Fibroblast of lung (primary cell): ENCODE results near the gene ABCA5. TPM values are rescaled to one million over a fixed set of nuclear protein-coding genes. Genes with fewer than 3 reads are reported as not detected.

Experiments
- DNase-seq, 2 donors: peaks; one replicate each; pipeline versions ENCODE4 v3.0.0 to v3.0.0-alpha.2; 2010; ENCODE audit warnings: low read depth in 2 of 2
- H2AFZ ChIP-seq: 2 replicates; pipeline ENCODE4 v1.5.1; 2012; ENCODE audit warnings: low read length, control low read depth, inconsistent platforms
- H3K27ac ChIP-seq: 2 replicates; pipeline ENCODE4 v1.5.1; 2011; ENCODE audit warnings: low read length, control low read depth; ENCODE audit not compliant: insufficient read depth
- H3K27me3 ChIP-seq: 2 replicates; pipeline ENCODE4 v1.5.1; 2011; ENCODE audit warnings: mild to moderate bottlenecking, low read length; ENCODE audit not compliant: control insufficient read depth, insufficient read depth
- H3K36me3 ChIP-seq: 2 replicates; pipeline ENCODE4 v1.5.1; 2011; ENCODE audit warnings: low read length; ENCODE audit not compliant: control insufficient read depth, insufficient read depth
- H3K4me1 ChIP-seq: 2 replicates; pipeline ENCODE4 v1.5.1; 2011; ENCODE audit warnings: low read length; ENCODE audit not compliant: control insufficient read depth, insufficient read depth; ENCODE audit errors: extremely low read depth
- H3K4me2 ChIP-seq: 2 replicates; pipeline ENCODE4 v1.5.1; 2011; ENCODE audit warnings: low read length, control low read depth; ENCODE audit not compliant: insufficient read depth; ENCODE audit errors: extremely low read depth
- H3K4me3 ChIP-seq, 4 experiments: fragments of 200-600 bp in 1 of 4; sonication (generic) in 1 of 4; replicated peaks in 1 of 4; 2 replicates each; pipeline ENCODE4 v1.5.1; 2011 to 2016; ENCODE audit warnings: low read length in 4 of 4, low read depth in 3 of 4, mild to moderate bottlenecking in 3 of 4, control low read depth in 2 of 4, inconsistent platforms in 1 of 4, mixed read lengths in 1 of 4; ENCODE audit not compliant: insufficient read depth in 1 of 4; ENCODE audit errors: control extremely low read depth in 1 of 4
- H3K79me2 ChIP-seq: 2 replicates; pipeline ENCODE4 v1.5.1; 2012; ENCODE audit warnings: mild to moderate bottlenecking, low read length, inconsistent platforms; ENCODE audit not compliant: control insufficient read depth, insufficient read depth
- H3K9ac ChIP-seq: 2 replicates; pipeline ENCODE4 v1.5.1; 2011; ENCODE audit warnings: mild to moderate bottlenecking, low read length, control low read depth; ENCODE audit not compliant: insufficient read depth
- H3K9me3 ChIP-seq: 2 replicates; pipeline ENCODE4 v1.5.1; 2012; ENCODE audit warnings: low read depth, low read length; ENCODE audit not compliant: control insufficient read depth, insufficient read depth
- H4K20me1 ChIP-seq: 2 replicates; pipeline ENCODE4 v1.5.1; 2011; ENCODE audit warnings: low read length; ENCODE audit not compliant: control insufficient read depth, insufficient read depth; ENCODE audit errors: extremely low read depth
- CTCF ChIP-seq, 2 donors: IDR thresholded peaks in 1 of 2; conservative IDR thresholded peaks in 1 of 2; 1 replicate in 1 of 2; 2 replicates in 1 of 2; pipeline ENCODE4 v1.5.1; 2011 to 2012; ENCODE audit warnings: low read length in 2 of 2, control low read depth in 1 of 2, inconsistent platforms in 1 of 2, low read depth in 1 of 2, mild to moderate bottlenecking in 1 of 2
- EZH2 ChIP-seq: IDR thresholded peaks from 2 replicates; pipeline ENCODE4 v1.5.1; 2012; ENCODE audit warnings: low read length, control low read depth, mild to moderate bottlenecking; ENCODE audit errors: missing control alignments
- polyA plus RNA-seq, 2 donors: library from polyadenylated mRNA; depleted of rRNA in 1 of 2; stranded (reverse) in 1 of 2; unstranded in 1 of 2; fragments of >200 nt; gene quantifications; 2 replicates each; pipeline ENCODE4 v1.2.1, GENCODE V29; 2011 to 2012; ENCODE audit warnings: missing spikeins in 1 of 2
- total RNA-seq: library from RNA; depleted of rRNA; stranded (reverse); fragments of >200 nt; gene quantifications from 2 replicates; pipeline ENCODE4 v1.2.1, GENCODE V29; 2014

Gene ABCA5
- total and polyA plus RNA-seq, 2 donors (not counting 1 experiment from before 2014, with no cell fraction given) = 13.1 to 17.5 TPM

GRCh38 chr17:69231521-69231920 lies 95.4 kb downstream of the ABCA5 start:
- no peak for DNase-seq
- Histone ChIP-seq H4K20me1 (no peaks in the 10 kb centered on the region), H3K4me2 (no peak overlapping the region), H3K27me3 (no peaks in the 10 kb centered on the region), H3K27ac (no peak overlapping the region), H3K79me2 (no peaks in the 10 kb centered on the region), H3K36me3 (no peaks in the 10 kb centered on the region), H3K9ac (no peak overlapping the region), H2AFZ (no peak overlapping the region), H3K4me3 (no peak overlapping the region), H3K9me3 (no peaks in the 10 kb centered on the region), H3K4me1 (no peaks in the 10 kb centered on the region)
- TF ChIP-seq CTCF (conservative IDR thresholded peaks at IDR 0.05 in 1 of 2, IDR thresholded peaks at IDR 0.05 in 1 of 2; ENCODE audit: low read depth in 1 of 2, low read length in 2 of 2) (no peak), EZH2 (no peak)

GRCh38 chr17:69230939-69231338 lies 96.0 kb downstream of the ABCA5 start:
- no peak for DNase-seq
- Histone ChIP-seq H3K36me3 (no peaks in the 10 kb centered on the region), H3K79me2 (no peaks in the 10 kb centered on the region), H3K4me1 (no peaks in the 10 kb centered on the region), H3K9me3 (no peaks in the 10 kb centered on the region), H3K27ac (no peak overlapping the region), H3K4me3 (no peak overlapping the region), H3K4me2 (no peak overlapping the region), H2AFZ (no peak overlapping the region), H3K9ac (no peak overlapping the region), H3K27me3 (no peaks in the 10 kb centered on the region), H4K20me1 (no peaks in the 10 kb centered on the region)
- TF ChIP-seq EZH2 (no peak), CTCF (conservative IDR thresholded peaks at IDR 0.05 in 1 of 2, IDR thresholded peaks at IDR 0.05 in 1 of 2; ENCODE audit: low read depth in 1 of 2, low read length in 2 of 2) (no peak)

GRCh38 chr17:69228576-69228975 lies 98.4 kb downstream of the ABCA5 start, which contains the start of gene ABCA10:
Gene ABCA10, minus strand, starts transcription at chr17:69228824. Its CDS starts 3,466 bp downstream, at chr17:69225358.
- no peaks in the 10 kb centered on the region for H3K27me3 ChIP-seq

More at GRCh38 chr17:69228576-69228975, 98.4 kb downstream of the ABCA5 start, which contains the start of gene ABCA10:
- no peaks in the 10 kb centered on the region for H3K9me3 ChIP-seq
- H3K4me1 ChIP-seq = no peaks in the 10 kb centered on the region
- H3K79me2 ChIP-seq = no peaks in the 10 kb centered on the region
- H3K36me3 ChIP-seq = no peaks in the 10 kb centered on the region
- H3K27ac ChIP-seq = no peak within 1 kb of the TSS
- no peak within 1 kb of the TSS for H3K4me2 ChIP-seq
- TF ChIP-seq EZH2 (no peak), CTCF (conservative IDR thresholded peaks at IDR 0.05 in 1 of 2, IDR thresholded peaks at IDR 0.05 in 1 of 2; ENCODE audit: low read depth in 1 of 2, low read length in 2 of 2) (no peak)
- peak within 1 kb of the TSS in 1 of 4 experiments; percentile 14 for H3K4me3 ChIP-seq
- H2AFZ ChIP-seq = no peak within 1 kb of the TSS
- no peaks in the 10 kb centered on the region for H4K20me1 ChIP-seq
- DNase-seq = peak in 1 of 2 donors; percentile 19
- H3K9ac ChIP-seq = no peak within 1 kb of the TSS
